NCI-H1105 treated with DMSO at 0.1 percent for 48 hours (cell line): ENCODE data around the gene RBM19.
A peak's percentile ranks its signal among the peaks of the same experiment; 100 is the strongest.
"Not testable (repeated sequence)": the region's sequence is repeated elsewhere in the genome, so short reads cannot be mapped to it uniquely, and the experiment has no call there.

Source experiments
- DNase-seq: peaks from one replicate; lab custom pipeline; 2025; lab: John Stamatoyannopoulos, UW

RBM19 gene

GRCh38 chr12:113965951-113966797, at the start of gene RBM19:
Gene RBM19, minus strand, starts transcription at chr12:113966325. Its CDS starts 98 bp downstream, at chr12:113966227.
- DNase-seq, result peak; percentile 97

- DNase-seq, result no peak
Measured at GRCh38 chr12:114015851-114016250, 49.7 kb upstream of the RBM19 start.

- DNase-seq, result peak; percentile 75
Measured at GRCh38 chr12:114013575-114014345, 47.6 kb upstream of the RBM19 start.

GRCh38 chr12:114012744-114013431, 46.8 kb upstream of the RBM19 start:
- no peak for DNase-seq

GRCh38 chr12:114011711-114012110, 45.6 kb upstream of the RBM19 start:
- DNase-seq, result no peak

GRCh38 chr12:114006482-114007425, 40.6 kb upstream of the RBM19 start:
- DNase-seq, result peak; percentile 29

GRCh38 chr12:114004402-114004801, 38.3 kb upstream of the RBM19 start:
- no peak for DNase-seq

- DNase-seq, result peak; percentile 43
Measured at GRCh38 chr12:114003286-114003685, 37.2 kb upstream of the RBM19 start.

GRCh38 chr12:114001511-114002340, 35.6 kb upstream of the RBM19 start:
- no peak for DNase-seq

- DNase-seq, result no peak
Measured at GRCh38 chr12:114000861-114001260, 34.7 kb upstream of the RBM19 start.

- not testable (repeated sequence) for DNase-seq
Measured at GRCh38 chr12:114000261-114000660, 34.1 kb upstream of the RBM19 start.

GRCh38 chr12:113997365-113997764, 31.2 kb upstream of the RBM19 start:
- no peak for DNase-seq

GRCh38 chr12:113996026-113996425, 29.9 kb upstream of the RBM19 start:
- no peak for DNase-seq

- DNase-seq, result no peak
Measured at GRCh38 chr12:113994051-113994450, 27.9 kb upstream of the RBM19 start.

GRCh38 chr12:113992751-113993150, 26.6 kb upstream of the RBM19 start:
- not testable (repeated sequence) for DNase-seq

GRCh38 chr12:113991224-113992044, 25.3 kb upstream of the RBM19 start:
- no peak for DNase-seq

- DNase-seq, result no peak
Measured at GRCh38 chr12:113990250-113991223, 24.4 kb upstream of the RBM19 start.

- DNase-seq, result no peak
Measured at GRCh38 chr12:113988976-113989375, 22.9 kb upstream of the RBM19 start.
